ENCODE results near the gene REPIN1. TPM values are rescaled to one million over a fixed set of nuclear protein-coding genes. Genes with fewer than 3 reads are reported as not detected.

REPIN1 gene
- total RNA-seq, 1 experiment from 2014 or later, result 106 TPM

DNA sequence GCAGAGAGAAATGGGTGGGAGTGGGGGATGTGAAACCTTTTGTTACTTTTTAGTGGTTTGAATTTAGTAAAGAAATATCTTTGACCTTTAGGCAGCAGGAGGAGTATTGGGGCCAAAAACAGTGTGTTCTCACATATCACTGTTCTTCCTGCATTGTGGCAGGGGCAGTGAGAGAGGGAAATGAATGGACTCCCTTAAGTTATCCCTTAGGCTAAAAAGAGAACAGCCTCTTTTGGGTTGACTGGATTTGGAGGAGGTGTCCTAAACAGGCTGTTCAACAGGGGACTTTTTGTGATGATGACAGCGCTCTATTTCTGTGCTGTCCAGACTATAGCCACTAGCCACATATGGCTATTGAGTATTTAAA, 32.8 kb downstream of the REPIN1 start (continued):
- TF ChIP-seq, protein P1, sequence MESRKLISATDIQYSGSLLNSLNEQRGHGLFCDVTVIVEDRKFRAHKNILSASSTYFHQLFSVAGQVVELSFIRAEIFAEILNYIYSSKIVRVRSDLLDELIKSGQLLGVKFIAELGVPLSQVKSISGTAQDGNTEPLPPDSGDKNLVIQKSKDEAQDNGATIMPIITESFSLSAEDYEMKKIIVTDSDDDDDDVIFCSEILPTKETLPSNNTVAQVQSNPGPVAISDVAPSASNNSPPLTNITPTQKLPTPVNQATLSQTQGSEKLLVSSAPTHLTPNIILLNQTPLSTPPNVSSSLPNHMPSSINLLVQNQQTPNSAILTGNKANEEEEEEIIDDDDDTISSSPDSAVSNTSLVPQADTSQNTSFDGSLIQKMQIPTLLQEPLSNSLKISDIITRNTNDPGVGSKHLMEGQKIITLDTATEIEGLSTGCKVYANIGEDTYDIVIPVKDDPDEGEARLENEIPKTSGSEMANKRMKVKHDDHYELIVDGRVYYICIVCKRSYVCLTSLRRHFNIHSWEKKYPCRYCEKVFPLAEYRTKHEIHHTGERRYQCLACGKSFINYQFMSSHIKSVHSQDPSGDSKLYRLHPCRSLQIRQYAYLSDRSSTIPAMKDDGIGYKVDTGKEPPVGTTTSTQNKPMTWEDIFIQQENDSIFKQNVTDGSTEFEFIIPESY (IDR thresholded peaks at IDR 0.05; ENCODE audit: extremely low read depth, insufficient replicate concordance, low read length), result no peak
- TF ChIP-seq ELF1 (IDR thresholded peaks at IDR 0.05; ENCODE audit: borderline replicate concordance, low read depth), result no peak

DNA sequence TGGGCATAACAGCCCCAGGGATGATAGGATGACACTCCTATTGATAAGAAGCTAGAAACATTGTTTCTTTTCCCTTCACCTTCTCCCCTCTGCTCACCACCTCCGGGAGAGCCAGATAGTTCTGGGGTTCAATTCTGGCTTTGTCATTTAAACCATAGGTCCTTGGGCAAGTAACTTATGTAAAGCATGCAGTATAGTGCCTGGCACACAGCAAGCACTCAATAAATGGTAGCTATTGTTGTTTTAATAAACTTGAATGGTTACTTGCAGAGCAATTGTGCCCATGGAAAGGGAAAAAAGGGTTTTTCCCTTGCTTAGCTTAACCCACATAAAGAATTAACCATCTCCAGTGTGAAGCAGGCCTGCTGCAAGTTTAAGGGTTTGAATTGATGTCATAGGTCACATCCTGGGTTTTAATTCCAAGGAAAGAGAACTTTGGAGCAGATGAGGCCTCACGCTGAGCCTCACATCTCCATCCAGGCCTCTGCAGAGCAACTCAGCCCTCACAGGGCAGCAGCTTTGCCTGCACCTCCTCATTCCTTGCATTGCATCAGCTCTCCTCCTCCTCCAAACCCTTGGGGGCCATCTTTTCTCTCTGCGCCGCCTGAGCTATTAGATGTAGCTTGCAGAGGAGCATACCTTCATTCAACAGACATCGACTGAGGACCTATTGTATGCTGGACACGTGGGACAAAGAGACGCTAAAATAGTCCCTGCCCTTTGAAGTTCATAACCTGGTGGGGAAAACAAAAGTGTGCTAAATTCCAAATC, 33.4 kb downstream of the REPIN1 start:
- TF ChIP-seq EGR1 (IDR thresholded peaks at IDR 0.05; ENCODE audit: low read depth), result no peak
- TF ChIP-seq, protein P2, sequence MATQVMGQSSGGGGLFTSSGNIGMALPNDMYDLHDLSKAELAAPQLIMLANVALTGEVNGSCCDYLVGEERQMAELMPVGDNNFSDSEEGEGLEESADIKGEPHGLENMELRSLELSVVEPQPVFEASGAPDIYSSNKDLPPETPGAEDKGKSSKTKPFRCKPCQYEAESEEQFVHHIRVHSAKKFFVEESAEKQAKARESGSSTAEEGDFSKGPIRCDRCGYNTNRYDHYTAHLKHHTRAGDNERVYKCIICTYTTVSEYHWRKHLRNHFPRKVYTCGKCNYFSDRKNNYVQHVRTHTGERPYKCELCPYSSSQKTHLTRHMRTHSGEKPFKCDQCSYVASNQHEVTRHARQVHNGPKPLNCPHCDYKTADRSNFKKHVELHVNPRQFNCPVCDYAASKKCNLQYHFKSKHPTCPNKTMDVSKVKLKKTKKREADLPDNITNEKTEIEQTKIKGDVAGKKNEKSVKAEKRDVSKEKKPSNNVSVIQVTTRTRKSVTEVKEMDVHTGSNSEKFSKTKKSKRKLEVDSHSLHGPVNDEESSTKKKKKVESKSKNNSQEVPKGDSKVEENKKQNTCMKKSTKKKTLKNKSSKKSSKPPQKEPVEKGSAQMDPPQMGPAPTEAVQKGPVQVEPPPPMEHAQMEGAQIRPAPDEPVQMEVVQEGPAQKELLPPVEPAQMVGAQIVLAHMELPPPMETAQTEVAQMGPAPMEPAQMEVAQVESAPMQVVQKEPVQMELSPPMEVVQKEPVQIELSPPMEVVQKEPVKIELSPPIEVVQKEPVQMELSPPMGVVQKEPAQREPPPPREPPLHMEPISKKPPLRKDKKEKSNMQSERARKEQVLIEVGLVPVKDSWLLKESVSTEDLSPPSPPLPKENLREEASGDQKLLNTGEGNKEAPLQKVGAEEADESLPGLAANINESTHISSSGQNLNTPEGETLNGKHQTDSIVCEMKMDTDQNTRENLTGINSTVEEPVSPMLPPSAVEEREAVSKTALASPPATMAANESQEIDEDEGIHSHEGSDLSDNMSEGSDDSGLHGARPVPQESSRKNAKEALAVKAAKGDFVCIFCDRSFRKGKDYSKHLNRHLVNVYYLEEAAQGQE (IDR thresholded peaks at IDR 0.05; ENCODE audit: low read depth), result no peak
- no peak for TF ChIP-seq RAD21 (IDR thresholded peaks at IDR 0.05; ENCODE audit: low read depth)
- TF ChIP-seq, protein P3, sequence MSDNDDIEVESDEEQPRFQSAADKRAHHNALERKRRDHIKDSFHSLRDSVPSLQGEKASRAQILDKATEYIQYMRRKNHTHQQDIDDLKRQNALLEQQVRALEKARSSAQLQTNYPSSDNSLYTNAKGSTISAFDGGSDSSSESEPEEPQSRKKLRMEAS (IDR thresholded peaks at IDR 0.05), result no peak
- no peak for TF ChIP-seq POLR2AphosphoS5 (IDR thresholded peaks at IDR 0.05; ENCODE audit: low read depth, low read length)
- TF ChIP-seq EZH2 (IDR thresholded peaks at IDR 0.05), result no peak
- CTCF ChIA-PET, result no interaction called here
- no peak for DNase-seq (ENCODE audit: low read depth, low spot score)
- Histone ChIP-seq H3K27ac (ENCODE audit: low read depth, low read length) (no peak overlapping the region), H3K9me2 (ENCODE audit: insufficient read depth) (no peaks in the 10 kb centered on the region), H3K9ac (ENCODE audit: low read length) (no peak overlapping the region), H2AFZ (ENCODE audit: low read depth, low read length, poor library complexity, severe bottlenecking) (no peak overlapping the region), H3K9me3 (ENCODE audit: control insufficient read depth in 1 of 2, insufficient read depth in 1 of 2, low read depth in 1 of 2, low read length in 2 of 2) (no peaks in the 10 kb centered on the region), H3K79me2 (ENCODE audit: insufficient read depth, low read length) (no peaks in the 10 kb centered on the region), H3K27me3 (ENCODE audit: insufficient read depth, low read length) (no peaks in the 10 kb centered on the region), H4K20me1 (ENCODE audit: insufficient read depth) (no peaks in the 10 kb centered on the region), H3K4me2 (ENCODE audit: low read length) (no peak overlapping the region), H3K4me3 (replicated peaks in 1 of 2; ENCODE audit: low read depth in 1 of 2, low read length in 2 of 2) (no peak overlapping the region), H3K36me3 (ENCODE audit: control insufficient read depth in 1 of 2, insufficient read depth in 2 of 2, low read length in 2 of 2) (no peaks in the 10 kb centered on the region), H3K4me1 (ENCODE audit: control insufficient read depth in 1 of 2, insufficient read depth in 2 of 2, low read length in 2 of 2) (peaks cover 24 to 50% of the 10 kb centered on the region in 2 experiments)
- BruUV-seq (replicated peaks), result no TSS peak
- RAD21 ChIA-PET (ENCODE audit: low non-redundant PET in 1 of 2, low total read pairs in 2 of 2, uncharacterized antibody in 2 of 2, unreplicated experiment in 2 of 2), result no interaction called here
- no peak for ATAC-seq
- POLR2A ChIA-PET, result no interaction called here
- intact Hi-C loops (cut with micrococcal nuclease), result loop anchor here (5.0 kb wide), 1 partner anchor 35 kb away; the partner anchor contains the start of gene REPIN1
